GM21528 (cell line): ENCODE data around the gene CLEC2B.
"Not testable (repeated sequence)": the region's sequence is repeated elsewhere in the genome, so short reads cannot be mapped to it uniquely, and the experiment has no call there.

Source experiments
- ATAC-seq: cut with Tn5 transposase; IDR thresholded peaks from one replicate; pipeline ENCODE4 v1.9.1; 2021; ENCODE audit warnings: mild to moderate bottlenecking, moderate library complexity; ENCODE audit not compliant: unreplicated experiment, low FRiP score

Gene CLEC2B

DNA sequence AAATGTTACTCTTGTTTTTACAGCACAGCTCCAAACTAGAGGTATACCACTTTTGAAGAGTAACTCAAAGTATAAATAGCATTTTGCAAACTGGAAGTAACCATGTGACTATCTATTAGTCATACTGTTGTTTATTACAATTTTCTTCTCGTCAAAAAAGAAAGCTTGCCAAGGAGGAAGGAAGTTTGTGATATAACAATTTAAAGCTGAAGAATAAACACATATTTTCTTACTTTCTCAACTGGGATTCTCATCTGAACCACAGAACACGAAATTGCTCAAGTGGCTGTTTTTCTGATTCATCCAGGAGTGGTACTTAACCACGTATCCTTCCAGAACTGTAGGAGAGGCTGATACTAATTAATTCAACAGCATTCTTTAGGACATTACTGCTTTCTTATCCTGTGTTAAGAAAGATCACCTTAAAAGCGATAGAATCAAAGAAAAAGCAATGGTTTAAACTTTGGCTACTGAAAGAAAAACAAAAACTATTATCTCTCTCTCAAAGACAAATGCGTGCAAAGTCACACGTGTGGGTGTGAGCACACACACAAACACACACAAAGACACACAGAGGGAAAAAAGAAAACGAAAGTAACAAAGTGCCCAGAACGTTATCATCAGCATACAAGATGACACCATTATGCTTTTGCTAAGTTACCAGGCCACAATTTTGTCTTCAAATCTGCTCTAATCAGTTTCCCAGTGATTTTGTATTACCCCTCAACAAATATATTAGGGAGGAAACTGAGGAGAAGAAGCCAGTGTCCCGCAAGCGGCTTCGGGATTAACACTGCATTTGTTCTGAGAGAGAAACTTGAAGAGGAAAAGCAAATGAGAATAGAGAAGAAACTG, at the start of gene CLEC2B:
TSS of gene CLEC2B (minus strand) at position 48 of the 855 bp plus-strand sequence.
- no peak for ATAC-seq

DNA sequence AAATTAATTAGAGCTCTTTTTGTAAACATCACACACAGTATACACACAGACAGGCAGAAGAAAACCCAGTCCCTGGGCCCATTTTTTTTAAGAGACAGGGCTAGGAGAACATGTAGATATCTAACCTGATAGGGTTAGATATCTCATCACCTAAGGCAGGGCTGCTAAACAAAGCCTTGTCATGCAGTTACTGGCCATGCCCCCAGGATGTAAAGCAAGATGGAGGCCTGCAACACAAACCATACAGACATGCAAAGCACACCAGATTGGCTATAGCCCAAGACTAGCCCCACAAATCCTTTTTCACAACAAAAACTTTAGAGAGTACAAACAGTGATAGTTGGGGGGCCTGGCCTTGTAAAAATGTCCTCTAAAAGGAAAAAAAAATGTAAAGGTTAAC, 42.6 kb upstream of the CLEC2B start:
- no peak for ATAC-seq

GRCh38 chr12:9910716-9911421, 41.7 kb upstream of the CLEC2B start:
- ATAC-seq = no peak

GRCh38 chr12:9909724-9910123, 40.6 kb upstream of the CLEC2B start:
- no peak for ATAC-seq

GRCh38 chr12:9908350-9908749, 39.2 kb upstream of the CLEC2B start:
- ATAC-seq = no peak

DNA sequence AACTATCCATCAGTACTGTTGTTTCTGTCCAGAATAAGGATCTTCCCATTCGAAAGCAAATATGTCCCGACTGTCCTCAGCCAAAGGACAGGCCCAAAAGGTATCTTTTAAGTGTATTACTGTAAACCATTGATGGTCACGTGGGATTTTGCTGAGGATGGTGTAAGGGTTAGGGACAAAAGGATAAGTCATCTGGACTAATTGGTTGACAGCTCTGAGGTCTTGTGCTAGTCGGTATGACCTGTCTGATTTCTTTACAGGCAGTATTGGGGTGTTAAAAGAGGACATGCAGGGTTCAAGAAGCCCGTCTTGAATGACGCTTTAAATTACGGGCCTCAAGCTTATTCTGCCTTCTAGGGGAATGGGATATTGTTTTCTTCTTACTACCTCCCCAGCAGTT, 38.6 kb upstream of the CLEC2B start:
- ATAC-seq = no peak

- no peak for ATAC-seq
These were observed 37.7 kb upstream of the CLEC2B start for GRCh38 chr12:9906873-9907272.

DNA sequence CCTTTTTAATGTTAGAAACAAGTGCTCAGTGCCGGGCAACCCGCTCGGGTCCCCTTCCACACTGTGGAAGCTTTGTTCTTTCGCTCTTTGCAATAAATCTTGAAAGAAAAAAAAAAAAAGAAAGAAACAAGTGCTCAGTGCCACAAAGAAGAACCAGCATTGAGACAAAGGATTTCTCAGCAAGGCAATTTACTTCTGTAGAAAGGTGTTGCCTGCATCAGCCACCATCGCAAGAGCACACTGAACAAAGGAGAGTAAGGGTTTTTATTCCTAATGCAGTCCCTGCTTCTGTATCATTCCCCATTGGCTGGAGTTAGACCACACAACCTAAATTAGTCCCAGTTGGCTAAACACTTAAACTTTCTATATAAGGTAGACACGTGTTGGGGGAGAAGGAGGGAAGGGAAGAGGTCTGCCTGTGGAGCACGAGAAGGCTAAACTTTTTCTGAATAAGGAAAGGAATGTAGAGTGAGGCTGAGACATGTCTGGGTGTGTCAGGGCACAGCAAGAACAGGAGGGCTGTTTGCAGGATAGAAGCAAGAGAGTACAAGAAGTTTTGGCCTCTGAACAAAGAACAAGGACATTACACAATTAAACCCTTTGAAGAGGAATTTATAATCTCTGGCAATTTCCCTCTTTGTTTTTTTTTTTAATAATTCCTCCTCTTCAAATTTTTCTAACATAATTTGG, 33.5 kb upstream of the CLEC2B start:
- ATAC-seq = no peak

DNA sequence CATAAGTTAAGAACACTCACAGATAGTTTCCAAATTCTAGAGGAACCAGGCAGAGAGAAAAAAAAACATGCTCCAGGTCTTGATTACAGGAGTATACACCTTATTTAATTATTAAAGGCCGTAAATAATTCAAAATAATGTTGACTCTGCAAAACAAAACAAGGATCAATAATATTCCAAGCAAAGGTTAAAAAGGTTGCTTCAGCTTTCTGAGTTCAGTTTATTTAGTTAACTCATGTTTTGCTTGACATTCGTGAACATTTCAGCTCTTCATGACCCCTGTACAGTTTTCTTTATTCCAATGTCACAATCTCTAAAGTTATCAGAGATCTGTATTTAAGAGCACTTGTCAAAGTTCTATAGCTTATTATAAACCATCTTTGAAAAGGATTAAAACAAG, 31.8 kb upstream of the CLEC2B start:
- no peak for ATAC-seq

GRCh38 chr12:9899209-9899608, 30.1 kb upstream of the CLEC2B start:
- no peak for ATAC-seq

DNA sequence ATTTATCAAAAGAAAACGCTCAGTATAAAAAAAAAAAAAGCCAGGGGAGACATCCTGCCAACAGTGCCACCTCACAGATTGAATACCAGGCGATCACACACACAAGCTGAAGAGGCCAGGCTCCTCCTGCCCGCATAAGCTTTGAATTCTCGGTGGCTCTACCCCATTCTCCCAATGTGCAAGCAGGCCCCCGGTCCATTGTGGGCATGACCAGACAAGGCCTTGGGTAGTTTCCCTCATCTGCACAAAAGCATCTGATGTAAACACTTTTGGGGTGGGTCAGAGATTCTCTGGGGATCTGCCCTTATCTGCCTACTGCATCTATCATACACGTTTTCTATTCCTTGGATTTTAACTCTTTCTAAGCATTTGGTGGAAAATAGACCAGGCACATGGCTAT, 28.4 kb upstream of the CLEC2B start:
- no peak for ATAC-seq

- ATAC-seq = no peak
These were observed 26.2 kb upstream of the CLEC2B start for GRCh38 chr12:9895215-9895971.

DNA sequence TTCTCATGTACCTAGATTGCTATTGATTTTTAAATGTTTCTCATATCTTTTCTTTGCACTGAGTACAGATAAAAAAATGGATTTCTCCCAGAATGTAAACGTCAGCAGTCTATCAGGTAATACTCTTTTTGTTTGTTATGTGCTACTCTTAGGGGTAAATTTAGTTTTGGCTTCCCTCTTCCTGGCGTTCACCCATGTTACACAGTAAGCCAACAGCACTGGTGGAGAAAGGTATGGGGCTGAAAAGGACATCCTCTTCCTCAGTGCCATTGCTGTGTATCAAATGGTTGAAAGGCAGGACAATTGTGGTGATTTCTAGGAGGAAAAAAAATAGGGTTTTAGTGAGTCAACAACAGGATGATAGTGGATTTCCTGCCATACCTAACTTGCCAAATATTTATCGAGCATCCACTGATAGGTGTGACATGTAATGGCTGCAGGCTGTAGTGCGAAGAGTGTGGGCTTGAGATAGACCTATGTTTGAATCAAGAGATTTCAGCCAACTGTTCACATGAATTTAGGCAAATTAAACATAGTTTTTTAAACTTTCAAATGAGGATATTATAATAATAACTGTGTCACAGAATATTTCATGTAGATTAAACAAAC, 19.6 kb upstream of the CLEC2B start:
- ATAC-seq = no peak

DNA sequence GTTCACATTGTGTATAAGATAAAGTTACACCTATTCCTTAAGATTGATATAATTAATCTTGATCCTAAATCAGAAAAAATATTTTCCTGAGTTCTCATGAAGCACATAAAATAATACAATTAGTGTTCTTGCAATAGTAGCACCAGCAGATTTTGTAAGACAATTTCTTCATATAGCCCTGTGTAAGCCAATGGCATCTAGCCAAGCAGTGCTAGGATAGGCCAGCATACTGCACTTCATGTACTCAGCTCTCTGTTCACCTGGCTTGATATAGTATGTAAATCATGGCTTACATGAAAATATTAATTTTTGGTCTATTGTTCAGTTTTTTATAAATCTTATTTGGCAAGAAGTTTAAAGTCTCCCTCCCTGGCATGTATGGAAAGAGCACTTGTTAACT, 14.0 kb upstream of the CLEC2B start:
- ATAC-seq = no peak

GRCh38 chr12:9881988-9882387, 12.8 kb upstream of the CLEC2B start:
- ATAC-seq = no peak

- ATAC-seq = no peak
These were observed 12.1 kb upstream of the CLEC2B start, which contains the start of gene KLRF2 for GRCh38 chr12:9881246-9881645. KLRF2 (plus strand) TSS chr12:9881489; CDS start chr12:9881596, 107 bp downstream.

GRCh38 chr12:9880532-9881078, 11.5 kb upstream of the CLEC2B start:
- no peak for ATAC-seq

GRCh38 chr12:9876120-9876519, 7.0 kb upstream of the CLEC2B start:
- ATAC-seq = not testable (repeated sequence)

- no peak for ATAC-seq
These were observed 3.6 kb upstream of the CLEC2B start for GRCh38 chr12:9872742-9873141.

DNA sequence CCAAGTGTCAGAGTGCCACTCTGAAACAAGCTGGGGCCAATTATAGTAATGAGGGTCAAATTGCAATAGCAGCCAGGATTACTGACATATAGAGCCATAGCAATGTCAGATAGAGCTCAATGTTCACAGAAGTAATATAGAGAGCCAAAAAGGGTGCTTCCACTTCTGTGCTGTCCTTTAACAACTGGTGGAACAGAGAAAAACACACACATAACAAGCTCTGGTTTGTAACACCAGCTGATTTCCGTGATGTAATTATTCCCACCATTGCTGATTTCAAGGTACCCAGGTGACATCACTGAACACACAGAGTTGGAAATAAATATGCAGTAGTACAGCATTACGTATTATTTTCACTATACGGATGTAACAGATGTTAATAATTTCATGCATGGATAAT, 3.0 kb upstream of the CLEC2B start:
- no peak for ATAC-seq
